ENCODE data around the gene MYCBP2.

The MYCBP2 gene

DNA sequence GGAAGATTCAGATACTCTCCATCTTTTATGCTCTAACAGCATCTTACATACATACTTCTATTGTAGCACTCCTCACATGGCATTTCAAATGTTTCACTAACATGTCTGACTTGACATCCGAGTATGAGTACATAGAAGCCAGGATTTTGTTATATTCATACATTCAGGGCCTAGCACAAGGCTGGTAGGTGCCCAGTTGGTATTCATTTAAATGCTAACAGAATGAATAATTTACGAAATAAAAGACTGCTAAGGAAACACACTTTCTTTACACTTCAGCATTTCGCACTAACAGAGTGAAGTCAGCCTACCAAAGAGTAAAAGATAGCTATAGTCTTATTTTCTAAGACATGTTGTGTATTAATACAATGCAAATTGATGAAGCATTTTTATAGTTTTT, 232.1 kb downstream of the MYCBP2 start:
- DNase-seq (ENCODE audit: extremely low read depth, insufficient read length), result no peak
- TF ChIP-seq, protein P1, sequence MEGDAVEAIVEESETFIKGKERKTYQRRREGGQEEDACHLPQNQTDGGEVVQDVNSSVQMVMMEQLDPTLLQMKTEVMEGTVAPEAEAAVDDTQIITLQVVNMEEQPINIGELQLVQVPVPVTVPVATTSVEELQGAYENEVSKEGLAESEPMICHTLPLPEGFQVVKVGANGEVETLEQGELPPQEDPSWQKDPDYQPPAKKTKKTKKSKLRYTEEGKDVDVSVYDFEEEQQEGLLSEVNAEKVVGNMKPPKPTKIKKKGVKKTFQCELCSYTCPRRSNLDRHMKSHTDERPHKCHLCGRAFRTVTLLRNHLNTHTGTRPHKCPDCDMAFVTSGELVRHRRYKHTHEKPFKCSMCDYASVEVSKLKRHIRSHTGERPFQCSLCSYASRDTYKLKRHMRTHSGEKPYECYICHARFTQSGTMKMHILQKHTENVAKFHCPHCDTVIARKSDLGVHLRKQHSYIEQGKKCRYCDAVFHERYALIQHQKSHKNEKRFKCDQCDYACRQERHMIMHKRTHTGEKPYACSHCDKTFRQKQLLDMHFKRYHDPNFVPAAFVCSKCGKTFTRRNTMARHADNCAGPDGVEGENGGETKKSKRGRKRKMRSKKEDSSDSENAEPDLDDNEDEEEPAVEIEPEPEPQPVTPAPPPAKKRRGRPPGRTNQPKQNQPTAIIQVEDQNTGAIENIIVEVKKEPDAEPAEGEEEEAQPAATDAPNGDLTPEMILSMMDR (IDR thresholded peaks at IDR 0.05; ENCODE audit: insufficient read depth, low read length, poor library complexity, severe bottlenecking), result no peak
- Histone ChIP-seq H3K36me3 (ENCODE audit: control insufficient read depth, insufficient read depth, low read length) (peaks cover 5% of the 10 kb centered on the region), H3K27me3 (replicated peaks; ENCODE audit: control insufficient read depth, insufficient read depth, low read length) (no peaks in the 10 kb centered on the region), H3K4me3 (replicated peaks; ENCODE audit: low read depth, low read length) (no peak overlapping the region)

GRCh38 chr13:77093735-77094134, 233.2 kb downstream of the MYCBP2 start:
- Histone ChIP-seq H3K27me3 (replicated peaks; ENCODE audit: control insufficient read depth, insufficient read depth, low read length) (no peaks in the 10 kb centered on the region), H3K4me3 (replicated peaks; ENCODE audit: low read depth, low read length) (no peak overlapping the region), H3K36me3 (ENCODE audit: control insufficient read depth, insufficient read depth, low read length) (peaks cover 5% of the 10 kb centered on the region)
- no peak for DNase-seq (ENCODE audit: extremely low read depth, insufficient read length)
- TF ChIP-seq, protein P1 (IDR thresholded peaks at IDR 0.05; ENCODE audit: insufficient read depth, low read length, poor library complexity, severe bottlenecking), result no peak

- Histone ChIP-seq H3K36me3 (ENCODE audit: control insufficient read depth, insufficient read depth, low read length) (peaks cover 12% of the 10 kb centered on the region), H3K27me3 (replicated peaks; ENCODE audit: control insufficient read depth, insufficient read depth, low read length) (no peaks in the 10 kb centered on the region), H3K4me3 (replicated peaks; ENCODE audit: low read depth, low read length) (no peak overlapping the region)
- DNase-seq (ENCODE audit: extremely low read depth, insufficient read length), result no peak
- TF ChIP-seq, protein P1 (IDR thresholded peaks at IDR 0.05; ENCODE audit: insufficient read depth, low read length, poor library complexity, severe bottlenecking), result no peak
Observed at GRCh38 chr13:77084755-77085154, 242.1 kb downstream of the MYCBP2 start.

DNA sequence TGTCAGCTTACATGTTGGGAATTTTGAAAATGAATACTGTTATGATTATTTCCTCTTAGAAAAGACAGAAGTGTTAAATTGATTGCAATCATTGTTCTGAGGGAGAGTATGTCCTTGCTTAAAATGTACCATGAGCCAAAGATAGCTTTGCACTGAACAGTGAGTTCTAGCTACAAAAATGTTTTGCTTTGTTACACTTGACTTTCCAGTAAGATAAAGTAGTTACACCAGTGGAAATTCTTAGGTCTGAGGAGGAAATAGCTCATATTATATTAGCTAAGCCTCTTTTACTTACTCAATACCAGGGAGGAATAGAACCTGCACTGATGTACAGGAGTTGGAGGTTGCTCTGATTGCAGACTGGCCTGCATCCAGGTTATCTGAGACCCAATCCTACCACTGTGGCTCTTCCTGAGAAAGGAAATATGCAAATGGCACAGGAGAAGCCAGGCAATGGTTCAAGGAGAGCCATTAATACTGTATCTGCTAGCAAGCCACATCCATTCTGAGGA, 246.9 kb downstream of the MYCBP2 start:
- Histone ChIP-seq H3K27me3 (replicated peaks; ENCODE audit: control insufficient read depth, insufficient read depth, low read length) (no peaks in the 10 kb centered on the region), H3K36me3 (ENCODE audit: control insufficient read depth, insufficient read depth, low read length) (peaks cover 16% of the 10 kb centered on the region), H3K4me3 (replicated peaks; ENCODE audit: low read depth, low read length) (no peak overlapping the region)
- no peak for DNase-seq (ENCODE audit: extremely low read depth, insufficient read length)
- TF ChIP-seq, protein P1 (IDR thresholded peaks at IDR 0.05; ENCODE audit: insufficient read depth, low read length, poor library complexity, severe bottlenecking), result no peak

- no peak for DNase-seq (ENCODE audit: extremely low read depth, insufficient read length)
- Histone ChIP-seq H3K36me3 (ENCODE audit: control insufficient read depth, insufficient read depth, low read length) (peaks cover 4% of the 10 kb centered on the region), H3K27me3 (replicated peaks; ENCODE audit: control insufficient read depth, insufficient read depth, low read length) (no peaks in the 10 kb centered on the region), H3K4me3 (replicated peaks; ENCODE audit: low read depth, low read length) (no peak overlapping the region)
- TF ChIP-seq, protein P1 (IDR thresholded peaks at IDR 0.05; ENCODE audit: insufficient read depth, low read length, poor library complexity, severe bottlenecking), result no peak
Observed at GRCh38 chr13:77067519-77067918, 259.4 kb downstream of the MYCBP2 start.

Data from GM06990 (cell line).